Activated CD8-positive, alpha-beta T cell treated with anti-CD3 and anti-CD28 coated beads for 36 hours (primary cell): ENCODE data around the gene PARVA. TPM values are rescaled to one million over a fixed set of nuclear protein-coding genes. Genes with fewer than 3 reads are reported as not detected.

ENCODE experiments used
- ATAC-seq: fragments of 200-7000 bp; cut with Tn5 transposase; one replicate; pipeline ENCODE4 v1.10.0; 2021; ENCODE audit warnings: mild to moderate bottlenecking, moderate library complexity
- CTCF ChIA-PET: fragments of 350-600 bp; sonication (Branson Sonifier 250); formaldehyde crosslinking; loops from one replicate; lab custom pipeline; 2021; ENCODE audit warnings: antibody characterized with exemption; lab: Charles Lee
- POLR2A ChIA-PET: fragments of 350-600 bp; sonication (Branson Sonifier 250); formaldehyde crosslinking; loops from one replicate; lab custom pipeline; 2021; ENCODE audit warnings: antibody characterized with exemption; lab: Charles Lee
- DNase-seq: peaks from one replicate; pipeline ENCODE4 v3.0.0-alpha.2; 2020
- H3K27ac Mint-ChIP-seq: one replicate; pipeline ENCODE4 v1.8.0; 2021; ENCODE audit warnings: mild to moderate bottlenecking, mixed read lengths
- H3K27me3 Mint-ChIP-seq: one replicate; pipeline ENCODE4 v1.8.0; 2021; ENCODE audit warnings: mixed read lengths
- H3K36me3 Mint-ChIP-seq: one replicate; pipeline ENCODE4 v1.8.0; 2021; ENCODE audit warnings: low read depth, mixed read lengths
- H3K4me1 Mint-ChIP-seq: one replicate; pipeline ENCODE4 v1.8.0; 2021; ENCODE audit warnings: low read depth, mixed read lengths
- H3K4me3 Mint-ChIP-seq: one replicate; pipeline ENCODE4 v1.8.0; 2021; ENCODE audit warnings: mild to moderate bottlenecking, moderate library complexity, mixed read lengths
- H3K9me3 Mint-ChIP-seq: one replicate; pipeline ENCODE4 v1.8.0; 2021; ENCODE audit warnings: mixed read lengths
- intact Hi-C: fragments of 100-400 bp; cut with micrococcal nuclease; formaldehyde crosslinking; loops from one replicate; pipeline ENCODE4 v1.10.0; 2022
- total RNA-seq, 2 experiments: library from RNA; stranded (reverse); gene quantifications; one replicate each; pipeline ENCODE4 v1.2.3, GENCODE V29; 2021
- TF ChIP-seq, protein P1 (sequence below): fragments of 200-600 bp; IDR thresholded peaks from one replicate; pipeline ENCODE4 v1.8.0; 2022; ENCODE audit warnings: antibody characterized with exemption, mild to moderate bottlenecking

The PARVA gene
- total RNA-seq, 2 experiments from 2014 or later = not detected

- CTCF ChIA-PET = no interaction called here
- TF ChIP-seq, protein P1, sequence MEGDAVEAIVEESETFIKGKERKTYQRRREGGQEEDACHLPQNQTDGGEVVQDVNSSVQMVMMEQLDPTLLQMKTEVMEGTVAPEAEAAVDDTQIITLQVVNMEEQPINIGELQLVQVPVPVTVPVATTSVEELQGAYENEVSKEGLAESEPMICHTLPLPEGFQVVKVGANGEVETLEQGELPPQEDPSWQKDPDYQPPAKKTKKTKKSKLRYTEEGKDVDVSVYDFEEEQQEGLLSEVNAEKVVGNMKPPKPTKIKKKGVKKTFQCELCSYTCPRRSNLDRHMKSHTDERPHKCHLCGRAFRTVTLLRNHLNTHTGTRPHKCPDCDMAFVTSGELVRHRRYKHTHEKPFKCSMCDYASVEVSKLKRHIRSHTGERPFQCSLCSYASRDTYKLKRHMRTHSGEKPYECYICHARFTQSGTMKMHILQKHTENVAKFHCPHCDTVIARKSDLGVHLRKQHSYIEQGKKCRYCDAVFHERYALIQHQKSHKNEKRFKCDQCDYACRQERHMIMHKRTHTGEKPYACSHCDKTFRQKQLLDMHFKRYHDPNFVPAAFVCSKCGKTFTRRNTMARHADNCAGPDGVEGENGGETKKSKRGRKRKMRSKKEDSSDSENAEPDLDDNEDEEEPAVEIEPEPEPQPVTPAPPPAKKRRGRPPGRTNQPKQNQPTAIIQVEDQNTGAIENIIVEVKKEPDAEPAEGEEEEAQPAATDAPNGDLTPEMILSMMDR = no peak
- POLR2A ChIA-PET = no interaction called here
- Mint-ChIP-seq H3K27me3 (peaks cover 6% of the 10 kb centered on the region), H3K4me1 (no peaks in the 10 kb centered on the region), H3K9me3 (no peaks in the 10 kb centered on the region), H3K4me3 (no peak overlapping the region), H3K27ac (no peak overlapping the region), H3K36me3 (no peaks in the 10 kb centered on the region)
- DNase-seq (no peak), ATAC-seq (no peak)
- intact Hi-C loops = no loop called here
Measured at GRCh38 chr11:12537778-12538401, 160.5 kb downstream of the PARVA start.

DNA sequence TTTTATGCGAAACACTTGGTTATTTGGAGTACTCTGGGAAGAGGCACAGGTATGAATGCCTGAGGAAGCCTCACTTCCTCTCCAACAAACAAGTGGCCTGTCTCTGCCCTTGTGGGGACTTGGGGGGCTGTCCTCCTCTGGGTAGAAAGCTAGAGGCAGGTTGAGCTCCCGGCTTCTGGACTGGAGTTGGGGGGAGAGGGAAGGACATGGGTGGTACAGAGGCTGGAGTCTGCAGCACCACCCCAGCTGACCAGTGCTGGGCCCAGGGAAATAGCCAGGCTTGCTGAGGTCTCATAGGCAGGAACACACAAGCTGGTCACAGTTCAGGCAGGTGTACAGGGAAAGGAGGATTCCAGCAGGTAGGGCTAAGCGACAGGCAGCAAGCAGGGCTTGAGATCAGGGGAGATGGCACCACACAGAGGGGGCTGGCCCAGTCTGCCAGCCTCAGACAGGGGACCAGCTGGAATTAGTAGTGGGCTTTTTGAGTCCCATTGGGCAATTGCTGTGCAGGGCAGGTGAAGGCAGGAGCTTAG lies 161.6 kb downstream of the PARVA start:
- Mint-ChIP-seq H3K36me3 (no peaks in the 10 kb centered on the region), H3K27ac (no peak overlapping the region), H3K4me3 (no peak overlapping the region), H3K4me1 (no peaks in the 10 kb centered on the region), H3K27me3 (peaks cover 12% of the 10 kb centered on the region), H3K9me3 (no peaks in the 10 kb centered on the region)
- no peak for DNase-seq
- CTCF ChIA-PET = no interaction called here
- POLR2A ChIA-PET = no interaction called here
- TF ChIP-seq, protein P1 = no peak
- intact Hi-C loops = no loop called here
- ATAC-seq = no peak

DNA sequence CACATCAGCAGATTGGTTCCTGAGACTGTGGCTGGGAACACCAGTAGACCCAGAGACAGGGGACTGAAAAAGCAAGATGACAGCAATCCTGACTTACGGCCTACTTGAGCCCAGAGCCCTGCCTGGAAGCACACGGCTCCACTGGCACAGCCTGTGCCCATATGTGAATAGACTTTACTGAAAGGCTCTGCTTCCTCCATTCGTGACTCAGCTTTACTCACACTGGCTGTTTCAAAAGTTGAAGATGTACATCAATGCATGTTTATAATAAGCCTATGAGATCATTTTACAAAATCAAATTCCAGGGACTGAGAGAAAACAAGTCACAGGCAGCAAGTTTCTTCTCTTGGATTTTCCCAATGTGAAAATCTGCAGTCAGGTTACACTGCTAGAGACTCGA lies 162.2 kb downstream of the PARVA start:
- ChIA-PET CTCF (interaction anchor here (2.0 kb wide), 1 partner anchor 208 kb away, joined by 9 read pairs; no protein-coding TSS in a partner anchor), POLR2A (interaction anchor here (1.3 kb wide), 1 partner anchor 11 kb away, joined by 4 read pairs; no protein-coding TSS in a partner anchor)
- TF ChIP-seq, protein P1 = no peak
- no peak for ATAC-seq
- Mint-ChIP-seq H3K9me3 (no peaks in the 10 kb centered on the region), H3K36me3 (no peaks in the 10 kb centered on the region), H3K4me3 (no peak overlapping the region), H3K27ac (no peak overlapping the region), H3K27me3 (peaks cover 12% of the 10 kb centered on the region), H3K4me1 (no peaks in the 10 kb centered on the region)
- DNase-seq = no peak
- intact Hi-C loops = no loop called here

- POLR2A ChIA-PET = interaction anchor here (1.3 kb wide), 1 partner anchor 12 kb away, joined by 4 read pairs; no protein-coding TSS in a partner anchor
- peaks cover 12% of the 10 kb centered on the region for H3K27me3 Mint-ChIP-seq
- no peak for DNase-seq
- no peak overlapping the region for H3K4me3 Mint-ChIP-seq
- TF ChIP-seq, protein P1 = no peak
- CTCF ChIA-PET = interaction anchor here (2.0 kb wide), 1 partner anchor 209 kb away, joined by 9 read pairs; no protein-coding TSS in a partner anchor
- H3K4me1 Mint-ChIP-seq = no peaks in the 10 kb centered on the region
- intact Hi-C loops = no loop called here
- H3K36me3 Mint-ChIP-seq = no peaks in the 10 kb centered on the region
- no peaks in the 10 kb centered on the region for H3K9me3 Mint-ChIP-seq
- H3K27ac Mint-ChIP-seq = no peak overlapping the region
- ATAC-seq = no peak
Measured at GRCh38 chr11:12540075-12540680, 162.8 kb downstream of the PARVA start.
